GM18498 (cell line): ENCODE data around the gene TRMT10C.
"Not testable (repeated sequence)": the region's sequence is repeated elsewhere in the genome, so short reads cannot be mapped to it uniquely, and the experiment has no call there.

ENCODE experiments used
- ATAC-seq: cut with Tn5 transposase; IDR thresholded peaks from one replicate; pipeline ENCODE4 v1.9.1; 2021; ENCODE audit warnings: mild to moderate bottlenecking, moderate library complexity; ENCODE audit not compliant: unreplicated experiment

Gene TRMT10C

GRCh38 chr3:101561630-101562328 is at the start of gene TRMT10C:
Gene TRMT10C, plus strand, starts transcription at chr3:101561868. Its CDS starts 2,914 bp downstream, at chr3:101564782.
- peak; percentile 99 for ATAC-seq

- peak; percentile 38 for ATAC-seq
Observed at GRCh38 chr3:101512396-101512645, 49.3 kb upstream of the TRMT10C start.

- ATAC-seq: peak; percentile 66
Observed at GRCh38 chr3:101512646-101513418, 48.8 kb upstream of the TRMT10C start, which contains the start of gene SENP7. Gene SENP7, minus strand, starts transcription at chr3:101513212. Its CDS starts 82 bp downstream, at chr3:101513130.

GRCh38 chr3:101513419-101513986 is 48.2 kb upstream of the TRMT10C start:
- peak; percentile 33 for ATAC-seq

GRCh38 chr3:101518421-101518871 is 43.2 kb upstream of the TRMT10C start:
- ATAC-seq: peak; percentile 97

GRCh38 chr3:101519685-101520365 is 41.8 kb upstream of the TRMT10C start:
- ATAC-seq: no peak

GRCh38 chr3:101521211-101521701 is 40.4 kb upstream of the TRMT10C start:
- ATAC-seq: no peak

GRCh38 chr3:101527441-101527840 is 34.2 kb upstream of the TRMT10C start:
- no peak for ATAC-seq

GRCh38 chr3:101527906-101528305 is 33.8 kb upstream of the TRMT10C start:
- no peak for ATAC-seq

- ATAC-seq: no peak
Observed at GRCh38 chr3:101529816-101530685, 31.6 kb upstream of the TRMT10C start.

GRCh38 chr3:101530686-101531047 is 31.0 kb upstream of the TRMT10C start:
- ATAC-seq: no peak

- no peak for ATAC-seq
Observed at GRCh38 chr3:101531473-101532086, 30.1 kb upstream of the TRMT10C start.

GRCh38 chr3:101532783-101533602 is 28.7 kb upstream of the TRMT10C start:
- ATAC-seq: no peak

GRCh38 chr3:101533603-101533968 is 28.1 kb upstream of the TRMT10C start:
- ATAC-seq: no peak

- no peak for ATAC-seq
Observed at GRCh38 chr3:101535221-101535620, 26.4 kb upstream of the TRMT10C start.

GRCh38 chr3:101536266-101536665 is 25.4 kb upstream of the TRMT10C start:
- ATAC-seq: no peak

GRCh38 chr3:101536955-101537354 is 24.7 kb upstream of the TRMT10C start:
- ATAC-seq: not testable (repeated sequence)

- ATAC-seq: no peak
Observed at GRCh38 chr3:101542957-101543356, 18.7 kb upstream of the TRMT10C start.
